ENCODE results near the gene FGF18.

The FGF18 gene

GRCh38 chr5:171445644-171446516 lies 26.4 kb downstream of the FGF18 start:
- DNase-seq: no peak

- DNase-seq: no peak
Measured at GRCh38 chr5:171447226-171447625, 27.8 kb downstream of the FGF18 start.

- DNase-seq: no peak
Measured at GRCh38 chr5:171449426-171449825, 30.0 kb downstream of the FGF18 start.

GRCh38 chr5:171450423-171451331 lies 31.2 kb downstream of the FGF18 start:
- no peak for DNase-seq

- DNase-seq: no peak
Measured at GRCh38 chr5:171451421-171451820, 32.0 kb downstream of the FGF18 start.

- no peak for DNase-seq
Measured at GRCh38 chr5:171453056-171453725, 33.7 kb downstream of the FGF18 start.

- DNase-seq: no peak
Measured at GRCh38 chr5:171453988-171454387, 34.5 kb downstream of the FGF18 start.

- DNase-seq: no peak
Measured at GRCh38 chr5:171454549-171454948, 35.1 kb downstream of the FGF18 start.

- no peak for DNase-seq
Measured at GRCh38 chr5:171455522-171455921, 36.1 kb downstream of the FGF18 start.

GRCh38 chr5:171457208-171457981 lies 37.9 kb downstream of the FGF18 start:
- no peak for DNase-seq

- DNase-seq: no peak
Measured at GRCh38 chr5:171459839-171460238, 40.4 kb downstream of the FGF18 start.

- DNase-seq: no peak
Measured at GRCh38 chr5:171462136-171462927, 42.9 kb downstream of the FGF18 start.

- DNase-seq: no peak
Measured at GRCh38 chr5:171462928-171463861, 43.7 kb downstream of the FGF18 start.

GRCh38 chr5:171463862-171464229 lies 44.4 kb downstream of the FGF18 start:
- no peak for DNase-seq

GRCh38 chr5:171464829-171465228 lies 45.4 kb downstream of the FGF18 start:
- DNase-seq: no peak

- DNase-seq: no peak
Measured at GRCh38 chr5:171467107-171467506, 47.7 kb downstream of the FGF18 start.

GRCh38 chr5:171469326-171469725 lies 49.9 kb downstream of the FGF18 start:
- DNase-seq: no peak

- DNase-seq: no peak
Measured at GRCh38 chr5:171470420-171470819, 51.0 kb downstream of the FGF18 start.

- DNase-seq: no peak
Measured at GRCh38 chr5:171474230-171474813, 54.9 kb downstream of the FGF18 start.

GRCh38 chr5:171475596-171475995 lies 56.1 kb downstream of the FGF18 start:
- no peak for DNase-seq

Measured in DMS79 (cell line).